Karpas-422 (cell line): ENCODE results near the gene SPTB. TPM values are rescaled to one million over a fixed set of nuclear protein-coding genes. Genes with fewer than 3 reads are reported as not detected.

ENCODE experiments used
- DNase-seq: peaks from one replicate; pipeline ENCODE4 v3.0.0-alpha.2; 2015
- H2AFZ ChIP-seq: fragments of 200-600 bp; sonication (generic); 2 replicates; pipeline ENCODE4 v1.6.1; 2014; ENCODE audit warnings: antibody characterized with exemption, low read length, mixed read lengths
- H3K27ac ChIP-seq: fragments of 200-600 bp; sonication (generic); 2 replicates; pipeline ENCODE4 v1.5.1; 2014; ENCODE audit warnings: mild to moderate bottlenecking, low read length, moderate library complexity
- H3K27me3 ChIP-seq: fragments of 200-600 bp; sonication (generic); 2 replicates; pipeline ENCODE4 v1.6.1; 2014; ENCODE audit warnings: low read length, mixed read lengths
- H3K36me3 ChIP-seq: fragments of 200-600 bp; sonication (generic); 2 replicates; pipeline ENCODE4 v1.6.1; 2014; ENCODE audit warnings: low read length, mixed read lengths; ENCODE audit not compliant: insufficient read depth
- H3K4me1 ChIP-seq: fragments of 200-600 bp; sonication (generic); 2 replicates; pipeline ENCODE4 v1.6.1; 2014; ENCODE audit warnings: mild to moderate bottlenecking, low read length, mixed read lengths
- H3K4me2 ChIP-seq: fragments of 200-600 bp; sonication (generic); 2 replicates; pipeline ENCODE4 v1.6.1; 2014; ENCODE audit warnings: low read length, low read depth, mild to moderate bottlenecking; ENCODE audit not compliant: poor library complexity, severe bottlenecking
- H3K4me3 ChIP-seq: fragments of 200-600 bp; sonication (generic); 2 replicates; pipeline ENCODE4 v1.5.1; 2014; ENCODE audit warnings: mild to moderate bottlenecking, antibody characterized with exemption, low read length, mixed read lengths
- H3K79me2 ChIP-seq: fragments of 200-600 bp; sonication (generic); 2 replicates; pipeline ENCODE4 v1.6.1; 2014; ENCODE audit warnings: mild to moderate bottlenecking, low read length, mixed read lengths
- H3K9ac ChIP-seq: fragments of 200-600 bp; sonication (generic); 2 replicates; pipeline ENCODE4 v1.6.0; 2014; ENCODE audit warnings: low read length
- H3K9me2 ChIP-seq: fragments of 200-600 bp; sonication (generic), shearing (Covaris generic); replicated peaks from 2 replicates; pipeline ENCODE4 v1.6.0; 2014; ENCODE audit warnings: mild to moderate bottlenecking, low read length, moderate library complexity; ENCODE audit not compliant: insufficient read depth
- H3K9me3 ChIP-seq: fragments of 300-700, 200-600 bp; sonication (generic); 2 replicates; pipeline ENCODE4 v1.6.1; 2014; ENCODE audit warnings: low read length, mixed read lengths
- H4K20me1 ChIP-seq: fragments of 200-600 bp; sonication (generic); 2 replicates; pipeline ENCODE4 v1.6.1; 2014; ENCODE audit warnings: mild to moderate bottlenecking, antibody characterized with exemption, low read length, low read depth; ENCODE audit not compliant: insufficient read depth
- total RNA-seq: library from RNA; depleted of rRNA; stranded (reverse); fragments of >200 nt; shearing (Covaris generic); gene quantifications from 2 replicates; pipeline ENCODE4 v1.2.3, GENCODE V29; 2014; ENCODE audit warnings: low replicate concordance

The SPTB gene
- total RNA-seq, 1 experiment from 2014 or later: not detected

GRCh38 chr14:64737391-64738280 lies 142.1 kb downstream of the SPTB start:
- Histone ChIP-seq H3K4me3 (no peak overlapping the region), H3K4me2 (no peak overlapping the region), H3K36me3 (no peaks in the 10 kb centered on the region), H3K79me2 (no peaks in the 10 kb centered on the region), H3K27me3 (no peaks in the 10 kb centered on the region), H3K9ac (no peak overlapping the region), H4K20me1 (no peaks in the 10 kb centered on the region; the same call in 1 of the 2 replicates), H3K27ac (no peak overlapping the region), H2AFZ (no peak overlapping the region), H3K4me1 (no peaks in the 10 kb centered on the region), H3K9me2 (no peaks in the 10 kb centered on the region), H3K9me3 (no peaks in the 10 kb centered on the region)
- DNase-seq: no peak

DNA sequence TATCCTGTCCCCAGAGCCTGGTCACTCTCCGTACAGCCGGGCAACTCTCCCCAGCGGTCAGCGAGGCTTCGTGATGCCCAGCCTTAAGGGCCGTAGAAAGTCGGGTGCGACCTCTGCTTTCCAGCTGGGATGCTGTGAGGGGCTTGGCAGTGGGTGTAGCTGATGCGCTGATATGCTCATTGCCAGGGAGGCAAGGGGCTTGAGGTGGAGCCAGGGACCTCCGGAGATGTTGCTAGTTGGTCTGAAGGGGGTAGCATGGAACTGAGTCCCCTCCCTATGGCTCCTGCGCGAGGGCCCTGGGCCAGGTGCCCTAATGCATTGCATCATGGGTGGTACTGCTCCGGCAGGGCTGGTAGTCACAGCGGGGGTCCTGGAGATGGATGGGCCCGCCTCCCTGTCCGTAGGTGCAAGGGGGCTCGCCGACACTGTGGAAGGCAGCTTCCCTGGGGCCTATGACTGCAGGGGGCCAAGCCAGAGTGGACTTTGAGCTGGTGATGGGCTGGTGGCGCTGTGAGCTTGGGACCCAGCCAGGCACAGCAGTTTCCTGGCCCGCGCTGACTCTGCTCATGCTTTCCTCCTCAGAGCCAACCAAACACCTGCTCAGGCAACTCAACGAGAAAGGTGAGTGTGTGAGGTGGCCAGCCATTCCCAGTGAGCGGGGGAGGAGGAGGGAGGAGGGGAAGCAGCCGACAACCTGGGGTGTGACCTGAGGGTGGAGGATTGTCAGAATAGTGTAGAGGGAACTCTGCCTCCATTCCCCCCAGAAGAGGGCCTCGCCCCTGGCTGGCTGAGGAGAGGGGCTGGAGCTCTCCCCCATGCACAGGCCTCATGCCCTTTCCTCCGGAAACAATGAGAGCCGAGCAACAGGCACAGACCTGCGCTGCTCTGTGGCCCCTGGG lies 143.2 kb downstream of the SPTB start:
- Histone ChIP-seq H3K4me2 (no peak overlapping the region), H3K9ac (no peak overlapping the region), H4K20me1 (no peaks in the 10 kb centered on the region), H3K9me3 (no peaks in the 10 kb centered on the region), H3K9me2 (no peaks in the 10 kb centered on the region), H3K27me3 (no peaks in the 10 kb centered on the region), H3K79me2 (no peaks in the 10 kb centered on the region), H3K4me3 (no peak overlapping the region), H3K27ac (no peak overlapping the region), H2AFZ (no peak overlapping the region), H3K36me3 (no peaks in the 10 kb centered on the region), H3K4me1 (no peaks in the 10 kb centered on the region)
- no peak for DNase-seq

- Histone ChIP-seq H3K9me3 (no peaks in the 10 kb centered on the region), H3K4me1 (no peaks in the 10 kb centered on the region), H2AFZ (no peak overlapping the region), H4K20me1 (no peaks in the 10 kb centered on the region), H3K4me2 (no peak overlapping the region), H3K36me3 (no peaks in the 10 kb centered on the region), H3K4me3 (no peak overlapping the region), H3K27ac (no peak overlapping the region), H3K27me3 (no peaks in the 10 kb centered on the region), H3K9me2 (no peaks in the 10 kb centered on the region), H3K9ac (no peak overlapping the region), H3K79me2 (no peaks in the 10 kb centered on the region)
- DNase-seq: no peak
These were observed 144.7 kb downstream of the SPTB start for GRCh38 chr14:64734990-64735389.

- Histone ChIP-seq H4K20me1 (no peaks in the 10 kb centered on the region), H2AFZ (no peak overlapping the region), H3K79me2 (no peaks in the 10 kb centered on the region), H3K9me3 (no peaks in the 10 kb centered on the region), H3K27ac (no peak overlapping the region), H3K4me1 (no peaks in the 10 kb centered on the region), H3K9me2 (no peaks in the 10 kb centered on the region), H3K9ac (no peak overlapping the region), H3K4me3 (no peak overlapping the region), H3K27me3 (no peaks in the 10 kb centered on the region), H3K4me2 (no peak overlapping the region), H3K36me3 (no peaks in the 10 kb centered on the region)
- DNase-seq: no peak
These were observed 145.8 kb downstream of the SPTB start for GRCh38 chr14:64733899-64734298.

DNA sequence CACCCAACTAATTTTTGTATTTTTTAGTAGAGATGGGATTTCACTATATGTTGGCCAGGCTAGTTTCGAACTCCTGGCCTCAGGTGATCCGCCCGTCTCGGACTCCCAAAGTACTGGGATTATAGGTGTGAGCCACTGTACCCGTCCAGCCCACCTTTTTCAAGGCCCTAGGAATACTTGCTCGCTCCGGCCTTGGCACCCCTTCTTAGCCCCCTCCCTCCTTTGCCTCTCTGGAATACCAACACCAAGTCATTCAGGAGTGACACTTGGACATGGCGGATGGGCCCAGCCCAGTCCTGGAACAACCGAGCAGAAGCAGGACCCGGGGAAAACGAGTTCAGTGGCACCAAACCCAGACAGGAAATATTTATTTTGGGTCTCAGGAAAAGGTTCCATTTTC lies 146.4 kb downstream of the SPTB start:
- Histone ChIP-seq H3K27ac (no peak overlapping the region), H3K4me3 (no peak overlapping the region), H3K27me3 (no peaks in the 10 kb centered on the region), H3K9me2 (no peaks in the 10 kb centered on the region), H3K9ac (no peak overlapping the region), H3K4me2 (no peak overlapping the region), H4K20me1 (no peaks in the 10 kb centered on the region), H2AFZ (no peak overlapping the region), H3K36me3 (no peaks in the 10 kb centered on the region), H3K79me2 (no peaks in the 10 kb centered on the region), H3K9me3 (no peaks in the 10 kb centered on the region), H3K4me1 (no peaks in the 10 kb centered on the region)
- DNase-seq: no peak

DNA sequence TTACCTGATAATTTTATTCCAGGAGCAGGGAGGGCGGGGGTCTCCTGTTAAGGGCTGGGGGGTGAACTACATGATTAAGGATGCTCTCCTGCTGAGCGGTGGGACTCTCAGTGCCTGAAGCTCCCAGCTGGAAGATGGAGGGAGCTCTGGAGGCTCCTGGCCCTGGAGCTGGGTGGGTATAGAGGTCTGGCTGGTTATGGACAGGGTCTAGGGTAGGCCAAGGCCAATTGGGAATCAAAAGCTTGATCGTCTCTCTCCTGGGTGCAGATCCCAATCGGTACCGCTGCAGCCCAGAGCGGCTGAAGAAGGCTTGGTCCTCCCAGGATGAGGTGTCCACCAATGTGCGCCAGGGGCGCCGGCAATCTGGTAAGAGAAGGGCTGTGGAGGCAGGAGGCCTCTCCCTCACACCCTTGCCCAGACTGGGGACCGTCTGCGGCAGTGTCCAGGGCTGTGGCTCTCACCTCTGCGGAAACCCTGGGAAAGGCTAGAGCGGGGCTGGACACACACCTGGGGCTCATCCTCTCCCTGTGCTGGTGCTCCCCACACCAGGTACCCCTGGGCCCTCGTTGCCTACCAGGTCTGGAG lies 147.1 kb downstream of the SPTB start:
- H3K9me2 ChIP-seq: no peaks in the 10 kb centered on the region
- no peaks in the 10 kb centered on the region for H3K36me3 ChIP-seq
- no peak overlapping the region for H2AFZ ChIP-seq
- H3K4me1 ChIP-seq: no peaks in the 10 kb centered on the region
- no peaks in the 10 kb centered on the region for H3K9me3 ChIP-seq
- H3K4me3 ChIP-seq: no peak overlapping the region
- H3K79me2 ChIP-seq: no peaks in the 10 kb centered on the region
- H4K20me1 ChIP-seq: no peaks in the 10 kb centered on the region
- no peak for DNase-seq
- H3K27me3 ChIP-seq: no peaks in the 10 kb centered on the region
- H3K4me2 ChIP-seq: no peak overlapping the region
- H3K27ac ChIP-seq: no peak overlapping the region
- H3K9ac ChIP-seq: no peak overlapping the region

DNA sequence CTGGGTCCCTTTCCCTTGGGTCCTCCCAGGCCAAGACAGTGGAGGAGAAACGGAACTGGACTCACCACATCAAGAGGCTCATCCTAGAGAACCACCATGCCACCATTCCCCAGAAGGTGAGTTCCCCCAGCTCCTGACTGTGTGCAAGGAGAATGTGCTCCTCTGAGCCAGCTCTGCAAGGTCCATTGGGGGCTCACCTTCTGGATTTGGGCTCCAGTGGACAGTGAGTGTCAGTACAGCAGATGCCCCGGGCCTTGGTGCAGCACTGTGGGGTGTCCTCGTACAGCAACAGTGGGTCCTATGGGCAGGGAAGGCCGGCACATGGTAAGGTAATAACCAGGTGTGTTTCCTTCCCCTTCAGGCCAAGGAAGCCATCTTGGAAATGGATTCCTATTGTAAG lies 147.6 kb downstream of the SPTB start:
- no peak overlapping the region for H3K9ac ChIP-seq
- no peaks in the 10 kb centered on the region for H3K9me3 ChIP-seq
- no peaks in the 10 kb centered on the region for H3K79me2 ChIP-seq
- no peaks in the 10 kb centered on the region for H3K36me3 ChIP-seq
- no peak for DNase-seq
- no peak overlapping the region for H3K27ac ChIP-seq
- H4K20me1 ChIP-seq: no peaks in the 10 kb centered on the region
- H3K27me3 ChIP-seq: no peaks in the 10 kb centered on the region
- H3K4me2 ChIP-seq: no peak overlapping the region
- H3K4me1 ChIP-seq: no peaks in the 10 kb centered on the region
- H3K9me2 ChIP-seq: no peaks in the 10 kb centered on the region
- no peak overlapping the region for H2AFZ ChIP-seq
- H3K4me3 ChIP-seq: no peak overlapping the region

GRCh38 chr14:64731141-64731581 lies 148.5 kb downstream of the SPTB start:
- Histone ChIP-seq H3K36me3 (no peaks in the 10 kb centered on the region), H3K4me1 (peaks cover 5% of the 10 kb centered on the region; the same call in 1 of the 2 replicates), H4K20me1 (no peaks in the 10 kb centered on the region)

More at GRCh38 chr14:64731141-64731581, 148.5 kb downstream of the SPTB start:
- Histone ChIP-seq H3K9ac (no peak overlapping the region), H3K4me2 (no peak overlapping the region), H3K27ac (no peak overlapping the region), H3K79me2 (no peaks in the 10 kb centered on the region), H3K9me2 (no peaks in the 10 kb centered on the region), H3K9me3 (no peaks in the 10 kb centered on the region), H3K4me3 (no peak overlapping the region), H3K27me3 (no peaks in the 10 kb centered on the region), H2AFZ (no peak overlapping the region)
- DNase-seq: no peak
